ENCODE measurements around the gene RHOBTB1.

Gene RHOBTB1

DNA sequence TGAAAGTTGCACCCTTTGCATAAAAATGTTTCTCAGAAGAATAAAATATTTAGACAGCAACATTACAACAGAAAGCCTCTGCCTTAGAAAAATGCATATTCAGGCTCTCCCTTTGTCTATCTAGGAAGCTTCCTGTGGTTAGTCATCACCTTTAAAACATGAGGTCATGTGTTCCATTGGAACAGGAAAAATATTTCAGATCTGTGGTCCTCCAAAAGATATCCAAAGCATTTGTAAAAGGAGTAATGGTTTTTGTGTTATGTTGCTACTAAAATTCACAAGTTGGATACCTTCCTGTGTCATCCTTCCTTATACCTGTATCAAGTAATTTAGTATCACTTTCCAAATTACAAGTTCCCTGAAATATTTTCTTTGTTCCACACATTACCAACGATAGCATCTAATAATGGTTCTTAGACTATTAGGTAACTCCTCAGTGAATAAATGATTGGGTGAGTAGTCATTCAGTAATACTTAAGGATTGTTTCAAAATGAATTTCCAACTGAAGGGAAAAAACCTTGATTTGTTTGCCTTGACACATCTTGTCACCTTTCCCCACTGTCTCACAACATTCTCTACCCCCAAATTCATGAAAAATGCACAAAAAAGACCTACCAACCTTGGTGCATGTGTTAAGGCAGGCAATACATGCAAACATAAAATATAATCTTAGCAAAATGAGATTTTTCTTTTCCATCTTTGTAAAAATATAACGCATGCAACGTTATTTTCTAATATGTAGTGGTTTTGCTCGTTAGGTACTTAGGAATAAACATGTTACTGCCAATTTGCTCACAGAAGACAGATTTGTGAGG lies 19.7 kb upstream of the RHOBTB1 start:
- Histone ChIP-seq H3K9me3 (ENCODE audit: control insufficient read depth in 1 of 2, low read length in 2 of 2) (no peaks in the 10 kb centered on the region), H3K27ac (ENCODE audit: low read length) (no peak overlapping the region), H3K4me3 (ENCODE audit: low read depth in 1 of 2, low read length in 2 of 2) (no peak overlapping the region), H3K36me3 (ENCODE audit: control insufficient read depth in 1 of 2, insufficient read depth in 2 of 2, low read length in 2 of 2) (no peaks in the 10 kb centered on the region), H3K27me3 (ENCODE audit: low read depth, low read length) (no peaks in the 10 kb centered on the region), H3K4me1 (ENCODE audit: control insufficient read depth in 1 of 2, insufficient read depth in 2 of 2, low read length in 2 of 2) (peaks cover 0 to 14% of the 10 kb centered on the region in 2 donors)

- Histone ChIP-seq H3K27ac (ENCODE audit: low read length) (no peak overlapping the region), H3K27me3 (ENCODE audit: low read depth, low read length) (no peaks in the 10 kb centered on the region), H3K36me3 (ENCODE audit: control insufficient read depth in 1 of 2, insufficient read depth in 2 of 2, low read length in 2 of 2) (no peaks in the 10 kb centered on the region), H3K4me1 (ENCODE audit: control insufficient read depth in 1 of 2, insufficient read depth in 2 of 2, low read length in 2 of 2) (peaks cover 0 to 14% of the 10 kb centered on the region in 2 donors), H3K4me3 (ENCODE audit: low read depth in 1 of 2, low read length in 2 of 2) (no peak overlapping the region), H3K9me3 (ENCODE audit: control insufficient read depth in 1 of 2, low read length in 2 of 2) (no peaks in the 10 kb centered on the region)
Measured at GRCh38 chr10:60962946-60963345, 19.0 kb upstream of the RHOBTB1 start.

GRCh38 chr10:60960913-60961312 lies 16.9 kb upstream of the RHOBTB1 start:
- H3K9me3 ChIP-seq (ENCODE audit: control insufficient read depth in 1 of 2, low read length in 2 of 2) = no peaks in the 10 kb centered on the region
- peaks cover 0 to 14% of the 10 kb centered on the region in 2 donors for H3K4me1 ChIP-seq (ENCODE audit: control insufficient read depth in 1 of 2, insufficient read depth in 2 of 2, low read length in 2 of 2)
- H3K27me3 ChIP-seq (ENCODE audit: low read depth, low read length) = no peaks in the 10 kb centered on the region
- H3K4me3 ChIP-seq (ENCODE audit: low read depth in 1 of 2, low read length in 2 of 2) = no peak overlapping the region
- no peaks in the 10 kb centered on the region for H3K36me3 ChIP-seq (ENCODE audit: control insufficient read depth in 1 of 2, insufficient read depth in 2 of 2, low read length in 2 of 2)
- H3K27ac ChIP-seq (ENCODE audit: low read length) = no peak overlapping the region

GRCh38 chr10:60960031-60960430 lies 16.0 kb upstream of the RHOBTB1 start:
- H3K36me3 ChIP-seq (ENCODE audit: control insufficient read depth in 1 of 2, insufficient read depth in 2 of 2, low read length in 2 of 2) = no peaks in the 10 kb centered on the region
- no peak overlapping the region for H3K27ac ChIP-seq (ENCODE audit: low read length)
- no peaks in the 10 kb centered on the region for H3K9me3 ChIP-seq (ENCODE audit: control insufficient read depth in 1 of 2, low read length in 2 of 2)
- H3K4me1 ChIP-seq (ENCODE audit: control insufficient read depth in 1 of 2, insufficient read depth in 2 of 2, low read length in 2 of 2) = peaks cover 0 to 14% of the 10 kb centered on the region in 2 donors
- no peak overlapping the region for H3K4me3 ChIP-seq (ENCODE audit: low read depth in 1 of 2, low read length in 2 of 2)
- H3K27me3 ChIP-seq (ENCODE audit: low read depth, low read length) = no peaks in the 10 kb centered on the region

- no peak overlapping the region for H3K27ac ChIP-seq (ENCODE audit: low read length)
- peaks cover 0 to 14% of the 10 kb centered on the region in 2 donors for H3K4me1 ChIP-seq (ENCODE audit: control insufficient read depth in 1 of 2, insufficient read depth in 2 of 2, low read length in 2 of 2)
Measured at GRCh38 chr10:60958892-60959601, 15.1 kb upstream of the RHOBTB1 start.

DNA sequence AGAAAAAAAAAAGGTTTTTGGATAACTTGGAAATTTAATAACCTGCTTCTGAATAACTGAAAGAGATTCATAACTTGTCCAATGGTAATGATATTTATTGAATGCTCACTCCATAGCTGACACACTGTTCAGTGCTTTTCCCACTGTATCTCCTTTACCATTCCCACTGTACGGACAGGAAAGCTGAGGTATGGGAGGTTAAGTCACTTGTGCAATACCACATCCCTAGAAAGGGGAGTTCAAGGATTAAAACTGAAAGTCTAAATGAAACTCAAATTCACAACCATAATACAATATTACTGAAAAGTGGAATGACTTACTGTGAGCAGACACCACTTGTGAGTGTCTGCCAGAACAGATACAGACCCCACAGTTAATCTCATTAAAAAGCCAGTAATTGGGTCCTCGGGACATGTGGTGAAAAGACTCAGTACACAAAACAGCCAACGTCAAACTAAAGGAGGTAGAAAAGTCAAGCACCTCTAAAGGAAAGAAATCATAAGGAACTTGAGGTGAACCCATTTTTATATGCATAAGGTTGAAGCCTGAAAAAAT lies 13.8 kb upstream of the RHOBTB1 start:
- Histone ChIP-seq H3K27ac (ENCODE audit: low read length) (no peak overlapping the region), H3K4me3 (ENCODE audit: low read depth in 1 of 2, low read length in 2 of 2) (no peak overlapping the region), H3K27me3 (ENCODE audit: low read depth, low read length) (no peaks in the 10 kb centered on the region), H3K9me3 (ENCODE audit: control insufficient read depth in 1 of 2, low read length in 2 of 2) (no peaks in the 10 kb centered on the region), H3K36me3 (ENCODE audit: control insufficient read depth in 1 of 2, insufficient read depth in 2 of 2, low read length in 2 of 2) (no peaks in the 10 kb centered on the region), H3K4me1 (ENCODE audit: control insufficient read depth in 1 of 2, insufficient read depth in 2 of 2, low read length in 2 of 2) (peaks cover 4 to 5% of the 10 kb centered on the region in 2 donors)

More at GRCh38 chr10:60958892-60959601, 15.1 kb upstream of the RHOBTB1 start:
- H3K9me3 ChIP-seq (ENCODE audit: control insufficient read depth in 1 of 2, low read length in 2 of 2) = no peaks in the 10 kb centered on the region
- no peaks in the 10 kb centered on the region for H3K27me3 ChIP-seq (ENCODE audit: low read depth, low read length)
- no peaks in the 10 kb centered on the region for H3K36me3 ChIP-seq (ENCODE audit: control insufficient read depth in 1 of 2, insufficient read depth in 2 of 2, low read length in 2 of 2)
- H3K4me3 ChIP-seq (ENCODE audit: low read depth in 1 of 2, low read length in 2 of 2) = no peak overlapping the region

DNA sequence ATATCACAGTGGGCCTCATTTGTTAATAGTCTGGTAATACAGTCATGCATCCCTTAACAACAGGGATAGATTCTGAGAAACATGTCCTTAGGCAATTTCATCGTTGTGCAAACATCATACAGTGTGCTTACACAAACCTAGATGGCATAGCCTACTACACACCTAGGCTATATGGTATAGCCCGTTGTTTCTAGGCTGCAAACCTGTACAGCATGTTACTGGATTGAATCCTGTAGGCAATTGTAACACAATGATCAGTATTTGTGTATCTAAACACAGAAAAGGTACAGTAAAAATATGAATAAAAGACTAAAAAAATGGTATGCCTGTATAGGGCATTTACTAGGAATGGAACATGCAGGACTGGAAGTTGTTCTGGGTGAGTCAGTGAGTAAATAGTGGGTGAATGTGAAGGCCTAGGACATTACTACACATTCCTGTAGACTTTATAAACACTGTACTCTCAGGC lies 12.0 kb upstream of the RHOBTB1 start:
- Histone ChIP-seq H3K4me1 (ENCODE audit: control insufficient read depth in 1 of 2, insufficient read depth in 2 of 2, low read length in 2 of 2) (peaks cover 4 to 5% of the 10 kb centered on the region in 2 donors), H3K9me3 (ENCODE audit: control insufficient read depth in 1 of 2, low read length in 2 of 2) (no peaks in the 10 kb centered on the region), H3K4me3 (ENCODE audit: low read depth in 1 of 2, low read length in 2 of 2) (no peak overlapping the region), H3K36me3 (ENCODE audit: control insufficient read depth in 1 of 2, insufficient read depth in 2 of 2, low read length in 2 of 2) (no peaks in the 10 kb centered on the region), H3K27ac (ENCODE audit: low read length) (no peak overlapping the region), H3K27me3 (ENCODE audit: low read depth, low read length) (no peaks in the 10 kb centered on the region)

DNA sequence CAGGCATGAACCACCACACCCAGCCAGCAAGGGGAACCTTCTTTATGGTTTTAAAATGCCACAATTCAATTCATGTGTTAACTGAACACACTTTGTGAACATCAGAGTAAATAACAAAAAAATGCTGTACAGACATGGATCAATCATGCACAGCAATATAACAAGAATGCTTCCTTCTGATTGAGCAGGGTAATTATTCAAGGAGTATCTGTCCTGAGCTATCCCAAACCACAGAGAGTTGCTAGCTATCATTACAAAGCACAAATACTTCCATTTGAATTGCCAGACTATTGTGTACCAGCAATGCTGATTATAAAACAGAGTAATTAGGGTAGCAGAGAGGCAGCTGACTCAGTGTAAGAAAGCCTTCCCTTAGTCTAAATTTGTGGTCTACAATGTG lies 11.3 kb upstream of the RHOBTB1 start:
- no peak overlapping the region for H3K27ac ChIP-seq (ENCODE audit: low read length)
- no peaks in the 10 kb centered on the region for H3K36me3 ChIP-seq (ENCODE audit: control insufficient read depth in 1 of 2, insufficient read depth in 2 of 2, low read length in 2 of 2)
- no peak overlapping the region for H3K4me3 ChIP-seq (ENCODE audit: low read depth in 1 of 2, low read length in 2 of 2)
- no peaks in the 10 kb centered on the region for H3K27me3 ChIP-seq (ENCODE audit: low read depth, low read length)
- H3K4me1 ChIP-seq (ENCODE audit: control insufficient read depth in 1 of 2, insufficient read depth in 2 of 2, low read length in 2 of 2) = peaks cover 4 to 5% of the 10 kb centered on the region in 2 donors
- no peaks in the 10 kb centered on the region for H3K9me3 ChIP-seq (ENCODE audit: control insufficient read depth in 1 of 2, low read length in 2 of 2)

- H3K27me3 ChIP-seq (ENCODE audit: low read depth, low read length) = no peaks in the 10 kb centered on the region
- no peaks in the 10 kb centered on the region for H3K9me3 ChIP-seq (ENCODE audit: control insufficient read depth in 1 of 2, low read length in 2 of 2)
- no peaks in the 10 kb centered on the region for H3K36me3 ChIP-seq (ENCODE audit: control insufficient read depth in 1 of 2, insufficient read depth in 2 of 2, low read length in 2 of 2)
- no peak overlapping the region for H3K4me3 ChIP-seq (ENCODE audit: low read depth in 1 of 2, low read length in 2 of 2)
- no peak overlapping the region for H3K27ac ChIP-seq (ENCODE audit: low read length)
- H3K4me1 ChIP-seq (ENCODE audit: control insufficient read depth in 1 of 2, insufficient read depth in 2 of 2, low read length in 2 of 2) = peaks cover 0 to 4% of the 10 kb centered on the region in 2 donors
Measured at GRCh38 chr10:60954035-60954434, 10.1 kb upstream of the RHOBTB1 start.

GRCh38 chr10:60953420-60953819 lies 9.4 kb upstream of the RHOBTB1 start:
- Histone ChIP-seq H3K27ac (ENCODE audit: low read length) (no peak overlapping the region), H3K4me3 (ENCODE audit: low read depth in 1 of 2, low read length in 2 of 2) (no peak overlapping the region), H3K36me3 (ENCODE audit: control insufficient read depth in 1 of 2, insufficient read depth in 2 of 2, low read length in 2 of 2) (no peaks in the 10 kb centered on the region), H3K9me3 (ENCODE audit: control insufficient read depth in 1 of 2, low read length in 2 of 2) (no peaks in the 10 kb centered on the region), H3K4me1 (ENCODE audit: control insufficient read depth in 1 of 2, insufficient read depth in 2 of 2, low read length in 2 of 2) (peaks cover 0 to 4% of the 10 kb centered on the region in 2 donors), H3K27me3 (ENCODE audit: low read depth, low read length) (no peaks in the 10 kb centered on the region)

GRCh38 chr10:60952846-60953220 lies 8.8 kb upstream of the RHOBTB1 start:
- Histone ChIP-seq H3K4me3 (ENCODE audit: low read depth in 1 of 2, low read length in 2 of 2) (no peak overlapping the region), H3K27me3 (ENCODE audit: low read depth, low read length) (no peaks in the 10 kb centered on the region), H3K9me3 (ENCODE audit: control insufficient read depth in 1 of 2, low read length in 2 of 2) (no peaks in the 10 kb centered on the region), H3K36me3 (ENCODE audit: control insufficient read depth in 1 of 2, insufficient read depth in 2 of 2, low read length in 2 of 2) (no peaks in the 10 kb centered on the region), H3K27ac (ENCODE audit: low read length) (no peak overlapping the region), H3K4me1 (ENCODE audit: control insufficient read depth in 1 of 2, insufficient read depth in 2 of 2, low read length in 2 of 2) (peaks cover 0 to 4% of the 10 kb centered on the region in 2 donors)
